ENCODE results near the gene ASIP.

- TF ChIP-seq CTCF (conservative IDR thresholded peaks at IDR 0.05; ENCODE audit: low read depth, low read length) (no peak), SMC3 (IDR thresholded peaks at IDR 0.05; ENCODE audit: low read depth, low read length) (no peak), RAD21 (IDR thresholded peaks at IDR 0.05; ENCODE audit: low read length) (no peak), USF2 (IDR thresholded peaks at IDR 0.05; ENCODE audit: low read depth, low read length) (no peak), POLR2A (IDR thresholded peaks at IDR 0.05; ENCODE audit: low read depth, low read length) (no peak)
Observed at GRCh38 chr20:34296468-34296867, 55.2 kb downstream of the ASIP start.
